Loucy (cell line): ENCODE measurements around the gene RGS16.

Experiments
- CTCF ChIP-seq: fragments of 200-600 bp; sonication (generic); conservative IDR thresholded peaks from 2 replicates; pipeline ENCODE4 v1.5.1; 2014; ENCODE audit warnings: mild to moderate bottlenecking, antibody characterized with exemption, low read length
- EZH2phosphoT487 ChIP-seq: fragments of 200-600 bp; IDR thresholded peaks from 2 replicates; pipeline ENCODE4 v1.6.1; 2018; ENCODE audit warnings: antibody characterized with exemption, mild to moderate bottlenecking, moderate library complexity, borderline replicate concordance

GRCh38 chr1:182552527-182552926 is 51.7 kb downstream of the RGS16 start:
- TF ChIP-seq EZH2phosphoT487: no peak
- no peak for TF ChIP-seq CTCF
